GM18909 (cell line): ENCODE data around the gene CTSL.

Experiments used
- ATAC-seq: cut with Tn5 transposase; IDR thresholded peaks from one replicate; pipeline ENCODE4 v1.9.1; 2021; ENCODE audit warnings: mild to moderate bottlenecking; ENCODE audit not compliant: unreplicated experiment, poor library complexity

The CTSL gene

GRCh38 chr9:87725900-87726709, at the start of gene CTSL:
TSS of gene CTSL (plus strand) at chr9:87726119. CDS start at chr9:87727604, 1,485 bp downstream.
- ATAC-seq: peak; percentile 68

GRCh38 chr9:87676976-87677775, 48.7 kb upstream of the CTSL start:
- no peak for ATAC-seq

DNA sequence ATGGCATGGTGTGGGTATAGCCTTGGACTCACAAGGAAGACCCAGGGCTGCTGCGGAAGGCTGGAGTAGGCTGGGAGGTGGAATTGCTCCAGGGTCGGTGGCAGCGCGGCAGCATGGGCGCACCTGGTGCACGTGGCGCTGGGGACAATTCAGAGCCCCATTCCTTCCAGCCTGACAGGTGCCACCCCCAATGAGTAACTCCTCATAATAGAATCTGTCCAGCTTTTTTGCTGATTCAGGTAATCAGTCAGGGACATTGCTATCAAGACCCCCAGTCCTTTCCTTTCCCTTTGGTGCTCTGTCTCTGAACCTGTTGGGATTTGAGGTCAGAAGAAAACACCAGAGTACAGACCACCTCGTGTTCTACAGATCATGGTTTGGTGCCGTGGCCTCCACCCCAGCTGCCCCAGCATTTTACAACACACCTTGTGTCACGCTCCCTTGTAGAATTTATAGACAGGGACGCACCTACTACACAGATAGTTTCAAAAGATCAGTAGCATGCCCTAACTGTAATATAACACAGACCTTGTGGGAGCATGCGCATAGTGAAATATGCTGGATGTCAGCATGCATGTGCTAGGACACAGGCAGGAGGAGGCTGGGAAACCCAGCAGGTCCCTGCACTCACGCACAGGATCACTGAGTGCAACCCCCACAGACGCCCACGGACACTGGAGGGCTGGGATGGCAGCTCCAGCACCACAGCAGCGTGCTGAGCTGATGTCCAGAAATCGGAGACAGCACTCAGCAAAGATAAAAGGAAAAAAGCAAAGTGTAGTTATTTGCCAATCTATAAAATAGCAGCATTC, 47.9 kb upstream of the CTSL start:
- ATAC-seq: no peak

GRCh38 chr9:87678650-87679355, 47.1 kb upstream of the CTSL start:
- no peak for ATAC-seq

- ATAC-seq: no peak
Observed at GRCh38 chr9:87681271-87682061, 44.5 kb upstream of the CTSL start.

- ATAC-seq: no peak
Observed at GRCh38 chr9:87682085-87682484, 43.8 kb upstream of the CTSL start.

DNA sequence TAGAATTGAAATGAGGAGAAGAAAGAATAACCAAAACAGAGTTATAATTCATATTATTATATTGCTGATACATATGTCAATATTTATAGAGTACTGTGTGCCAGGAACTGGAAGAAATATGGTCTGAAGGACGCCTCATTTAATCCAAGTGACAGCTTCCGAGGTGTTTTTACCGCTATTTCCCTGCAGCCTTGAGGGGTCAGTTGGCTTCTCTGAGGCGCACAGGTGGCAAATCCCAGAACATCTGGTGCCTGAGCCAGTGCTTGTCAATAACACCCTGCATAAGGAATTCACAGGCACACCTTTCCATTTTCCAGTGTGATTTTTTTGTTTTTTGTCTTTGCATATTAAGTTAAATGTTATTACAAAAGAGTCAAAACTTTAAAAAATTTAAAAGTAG, 43.3 kb upstream of the CTSL start:
- ATAC-seq: no peak

DNA sequence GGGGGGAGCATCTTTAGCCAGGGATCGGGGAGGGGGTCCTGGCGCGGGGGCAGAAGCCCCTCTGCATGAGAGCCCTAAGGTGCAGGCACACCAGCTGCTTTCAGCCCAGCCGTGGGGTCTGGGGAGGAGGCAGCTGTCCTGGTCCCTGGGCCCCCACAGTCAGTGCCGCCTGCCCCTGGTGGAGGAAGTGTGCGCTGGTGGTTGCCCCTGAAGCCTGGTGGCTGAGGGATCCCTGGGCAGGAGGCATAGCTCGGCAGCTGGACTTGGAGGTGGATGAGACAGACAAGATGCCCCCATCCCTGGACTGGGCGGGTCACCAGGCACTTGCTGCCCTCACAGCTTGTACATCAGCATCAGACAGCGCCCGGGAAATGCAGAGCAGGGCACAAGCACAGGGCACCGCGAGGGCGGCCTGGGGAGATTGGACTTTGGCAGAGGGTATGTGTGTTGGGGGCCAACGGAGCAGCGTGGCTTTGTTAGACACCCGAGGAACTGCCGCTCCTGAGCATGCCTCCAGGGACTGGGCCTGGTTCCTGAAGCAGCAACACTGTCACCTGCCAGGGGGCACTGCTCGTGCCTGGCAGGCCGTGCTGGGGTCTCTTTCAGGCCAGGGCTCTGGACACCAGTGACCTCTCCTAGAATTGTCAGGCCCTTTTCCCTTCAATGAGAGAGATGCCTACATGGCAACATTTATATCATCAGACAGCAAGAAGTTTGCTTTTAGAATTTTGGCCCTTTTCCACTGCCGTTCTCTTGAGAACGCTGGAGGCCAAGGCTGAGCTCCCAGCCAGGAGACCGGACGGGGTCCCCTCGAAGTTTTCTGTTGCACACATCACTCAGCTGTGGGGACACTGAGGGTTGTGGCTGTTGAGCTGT, 41.9 kb upstream of the CTSL start:
- no peak for ATAC-seq

DNA sequence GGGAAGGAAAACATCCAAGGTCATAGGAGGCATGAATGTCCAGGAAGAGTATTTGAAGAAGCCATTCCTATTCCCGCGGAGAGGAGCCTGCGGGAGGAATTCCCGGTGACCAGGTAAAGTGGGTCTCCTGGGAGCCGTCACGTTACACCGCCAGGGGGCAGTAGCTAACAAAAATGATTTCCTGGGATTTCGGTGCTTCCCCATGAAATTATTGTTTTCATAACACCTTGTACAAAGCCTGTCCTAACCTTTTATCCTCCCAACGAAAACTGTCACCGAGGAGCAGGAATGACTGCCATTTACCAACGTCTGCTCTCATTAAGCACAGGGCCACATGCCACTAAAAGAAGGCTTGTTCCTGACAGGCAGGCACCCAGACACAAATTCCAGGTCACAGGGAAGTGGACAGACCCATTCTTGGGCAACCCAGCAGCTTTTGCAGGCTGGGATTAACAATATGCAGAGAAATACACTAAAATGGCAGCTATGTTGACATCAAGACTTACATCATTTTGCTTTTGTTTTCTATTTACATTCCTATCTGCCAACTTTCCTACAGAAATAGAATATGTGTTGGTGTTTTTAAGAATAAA, 41.2 kb upstream of the CTSL start:
- no peak for ATAC-seq

- no peak for ATAC-seq
Observed at GRCh38 chr9:87685441-87685840, 40.5 kb upstream of the CTSL start.

GRCh38 chr9:87685871-87686519, 39.9 kb upstream of the CTSL start:
- ATAC-seq: no peak

DNA sequence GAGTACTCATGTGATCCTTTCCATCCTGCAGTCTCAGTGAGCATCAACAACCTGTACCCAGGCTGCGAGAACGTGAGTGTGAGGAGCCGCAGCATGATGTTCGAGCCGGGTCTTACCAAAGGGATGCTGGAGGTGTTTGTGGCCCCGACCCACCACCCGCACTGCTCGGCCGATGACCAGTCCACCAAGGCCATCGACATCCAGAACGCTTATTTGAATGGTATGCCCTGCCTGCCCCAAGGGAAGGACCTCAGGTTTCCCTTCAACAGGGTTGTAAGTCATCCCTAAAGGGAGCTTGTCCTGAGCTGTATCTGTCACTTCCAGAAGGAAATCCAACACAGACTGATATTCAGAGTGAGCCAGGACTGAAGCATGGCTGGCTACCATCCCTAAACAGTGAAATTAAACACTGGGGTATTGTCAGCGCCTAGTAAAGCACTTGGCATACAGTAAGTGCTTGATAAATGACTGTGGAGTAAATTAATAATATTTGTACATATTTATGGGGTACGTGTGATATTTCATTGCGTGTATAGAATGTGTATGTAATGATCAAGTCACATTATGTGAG, 39.3 kb upstream of the CTSL start:
- ATAC-seq: no peak

DNA sequence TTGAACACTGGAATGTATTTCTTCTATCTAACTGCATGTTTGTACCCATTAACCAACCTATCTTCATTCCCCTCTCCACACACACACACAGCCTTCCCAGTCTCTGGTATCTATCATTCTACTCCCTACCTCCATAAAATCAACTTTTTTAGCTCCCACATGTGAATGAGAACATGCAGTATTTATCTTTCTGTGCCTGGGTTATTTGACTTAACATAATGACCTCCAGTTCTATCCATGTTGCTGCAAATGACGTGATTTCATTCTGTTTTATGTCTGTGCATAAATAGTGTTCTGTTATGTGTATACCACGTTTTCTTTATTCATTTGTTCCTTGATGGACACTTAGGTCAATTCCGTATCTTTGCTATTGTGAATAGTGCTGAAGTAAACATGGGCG, 38.7 kb upstream of the CTSL start:
- no peak for ATAC-seq

DNA sequence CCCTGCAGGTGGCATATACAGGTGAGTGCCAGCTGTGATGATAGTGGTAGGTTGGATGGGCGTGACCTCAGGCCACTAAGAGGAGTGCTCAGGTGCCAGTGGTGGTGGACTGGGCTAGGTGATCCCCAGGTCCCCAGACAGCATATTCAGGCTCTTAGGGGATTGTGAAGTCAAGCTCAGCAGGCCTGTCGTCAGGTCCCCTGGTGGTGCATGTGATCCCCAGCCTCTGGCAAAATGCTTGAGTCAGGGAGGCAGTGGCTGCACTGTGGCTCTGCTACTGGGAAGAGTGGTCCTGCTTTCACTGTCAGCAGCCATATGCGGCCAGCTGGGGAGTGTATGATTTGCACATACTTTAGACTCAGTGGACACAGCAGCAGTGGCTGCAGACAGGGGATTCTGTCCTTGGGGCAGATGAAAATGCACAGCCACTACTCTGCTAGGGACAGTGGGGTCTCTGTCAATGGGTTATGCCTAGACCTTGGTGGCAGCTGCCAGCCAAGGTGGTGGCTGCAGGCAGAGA, 31.6 kb upstream of the CTSL start:
- no peak for ATAC-seq

DNA sequence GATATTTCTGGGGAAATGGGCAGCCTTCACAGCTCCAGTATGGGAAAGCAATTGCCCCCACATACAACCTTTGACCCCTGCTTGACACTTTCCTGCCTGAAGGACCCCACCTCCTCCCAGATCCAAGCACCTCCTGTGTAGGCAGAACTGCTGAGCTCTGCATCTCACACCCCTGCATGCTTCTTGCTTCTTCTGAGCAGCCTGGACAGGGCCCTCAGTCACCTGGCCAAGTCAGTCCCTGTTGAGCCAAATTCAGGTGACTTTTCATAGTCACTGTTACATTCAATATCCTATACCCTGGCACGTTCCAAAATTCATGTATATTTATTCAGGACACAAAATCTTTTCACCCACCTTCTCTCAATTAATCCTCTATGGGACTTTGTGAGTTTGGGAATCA, 30.4 kb upstream of the CTSL start:
- no peak for ATAC-seq

DNA sequence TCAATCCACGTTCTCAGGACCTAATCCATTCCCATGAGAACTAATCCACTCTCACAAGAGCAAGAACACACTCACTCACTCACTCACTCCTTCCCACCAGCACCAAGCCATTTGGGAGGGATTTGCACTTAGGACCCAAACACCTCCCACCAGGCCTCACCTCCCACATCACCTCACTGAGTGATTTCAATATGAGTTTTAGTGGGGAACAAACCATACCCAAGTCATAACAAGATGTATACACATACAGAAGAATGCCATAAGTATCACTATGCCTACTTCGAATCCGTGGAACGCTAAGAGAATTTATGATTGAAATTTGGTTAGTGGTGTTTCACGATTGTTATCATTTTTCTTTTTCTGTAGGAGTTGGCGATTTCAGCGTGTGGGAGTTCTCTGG, 29.3 kb upstream of the CTSL start:
- ATAC-seq: no peak
